Fibroblast of skin of left biceps (primary cell): ENCODE results near the gene TM7SF2.

Source experiments
- DNase-seq, 2 experiments: peaks; one replicate each; pipeline ENCODE4 v3.0.0-alpha.2; 2013; ENCODE audit warnings: low read depth in 2 of 2

TM7SF2 gene

DNA sequence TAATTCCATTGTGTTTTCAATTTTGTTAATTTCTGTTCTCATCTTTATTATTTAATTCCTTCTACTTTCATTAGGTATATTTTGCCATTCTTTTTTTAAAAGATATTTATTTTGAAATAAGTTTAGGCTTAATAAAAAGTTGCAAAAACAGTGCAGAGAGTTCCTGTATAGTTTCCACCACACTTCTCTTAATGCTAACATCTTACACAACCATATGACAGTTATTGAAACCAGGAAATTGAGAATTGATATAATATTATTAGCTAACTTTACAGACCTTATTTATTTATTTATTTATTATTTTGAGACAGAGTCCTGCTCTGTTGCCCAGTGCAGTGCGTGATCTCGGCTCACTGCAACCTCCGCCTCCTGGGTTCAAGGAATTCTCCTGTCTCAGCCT is 44.6 kb downstream of the TM7SF2 start:
- DNase-seq: no peak

GRCh38 chr11:65156926-65157325 is 45.3 kb downstream of the TM7SF2 start:
- DNase-seq: no peak

GRCh38 chr11:65157336-65157735 is 45.7 kb downstream of the TM7SF2 start:
- no peak for DNase-seq

DNA sequence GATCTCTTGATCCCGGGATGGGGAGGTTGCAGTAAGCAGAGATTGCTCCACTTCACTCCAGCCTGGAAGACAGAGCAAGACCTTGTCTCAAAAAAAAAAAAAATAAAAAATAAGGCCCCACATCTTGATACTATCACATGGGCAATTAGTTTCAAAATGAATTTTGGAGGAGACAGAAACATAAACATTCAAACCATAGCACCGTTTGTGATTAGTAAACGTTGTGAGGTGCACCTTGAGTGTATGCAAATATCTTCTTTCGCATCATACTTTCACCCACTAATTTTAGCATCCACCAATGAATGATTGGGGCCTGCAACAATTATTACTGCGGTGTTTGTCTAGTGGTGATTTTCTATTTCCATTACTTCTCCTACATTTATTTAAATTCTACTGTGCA is 47.3 kb downstream of the TM7SF2 start:
- DNase-seq: no peak

- no peak for DNase-seq
Measured at GRCh38 chr11:65160643-65161042, 49.0 kb downstream of the TM7SF2 start.

GRCh38 chr11:65163684-65164083 is 52.0 kb downstream of the TM7SF2 start:
- no peak for DNase-seq
